Measurements from ENCODE around the gene CPE.

Gene CPE

GRCh38 chr4:165508372-165509120 lies 129.7 kb downstream of the CPE start:
- no peak for DNase-seq (ENCODE audit: low spot score)

DNA sequence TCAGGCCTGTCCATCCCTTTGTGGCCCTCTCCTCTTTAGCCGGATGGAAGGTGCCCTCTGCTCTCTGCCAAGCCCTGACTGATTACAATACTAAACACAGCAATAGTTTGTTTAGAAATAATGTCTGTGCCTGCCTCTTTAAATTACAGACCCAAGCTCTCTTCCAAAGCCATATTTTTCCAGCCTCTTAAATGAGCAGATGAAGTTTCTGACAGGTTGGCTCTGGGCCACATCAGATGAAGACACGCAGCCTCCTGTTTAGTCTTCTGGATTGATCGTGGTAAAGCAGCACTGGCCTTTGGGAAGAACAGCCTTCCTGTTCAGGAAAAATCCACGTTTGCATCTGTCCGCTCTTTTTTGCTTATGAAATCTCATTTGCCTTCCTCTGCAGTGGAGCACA lies 133.6 kb downstream of the CPE start:
- no peak for DNase-seq (ENCODE audit: low spot score)

GRCh38 chr4:165514739-165515138 lies 135.9 kb downstream of the CPE start:
- no peak for DNase-seq (ENCODE audit: low spot score)

- DNase-seq (ENCODE audit: low spot score), result no peak
Measured at GRCh38 chr4:165515201-165515600, 136.4 kb downstream of the CPE start.

DNA sequence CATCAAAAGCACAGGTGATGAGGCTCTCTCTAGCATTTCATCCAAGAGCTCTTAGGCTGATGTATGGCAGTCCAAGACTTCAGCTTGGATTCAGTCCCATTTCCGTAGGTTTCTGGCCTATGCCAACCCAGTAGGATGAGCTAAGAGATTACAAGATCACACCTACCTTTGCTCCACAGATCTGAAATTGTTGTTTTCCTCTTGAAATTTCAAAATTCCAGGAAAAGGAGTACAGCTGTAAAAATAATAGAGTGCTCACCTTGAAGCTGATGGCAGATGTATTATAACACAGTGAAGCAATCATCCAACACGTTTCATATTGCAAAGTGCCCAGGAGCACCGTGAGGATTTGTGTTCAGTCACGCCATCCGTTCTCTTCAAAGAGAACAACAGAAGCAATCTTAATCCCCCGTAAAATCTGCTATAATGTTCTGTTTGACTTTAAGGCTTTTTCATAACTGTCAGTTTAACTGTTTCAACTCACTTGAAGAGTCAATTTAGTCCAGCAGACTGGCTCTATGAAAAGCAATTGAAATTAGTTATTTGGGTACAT lies 137.5 kb downstream of the CPE start:
- DNase-seq (ENCODE audit: low spot score), result no peak

DNA sequence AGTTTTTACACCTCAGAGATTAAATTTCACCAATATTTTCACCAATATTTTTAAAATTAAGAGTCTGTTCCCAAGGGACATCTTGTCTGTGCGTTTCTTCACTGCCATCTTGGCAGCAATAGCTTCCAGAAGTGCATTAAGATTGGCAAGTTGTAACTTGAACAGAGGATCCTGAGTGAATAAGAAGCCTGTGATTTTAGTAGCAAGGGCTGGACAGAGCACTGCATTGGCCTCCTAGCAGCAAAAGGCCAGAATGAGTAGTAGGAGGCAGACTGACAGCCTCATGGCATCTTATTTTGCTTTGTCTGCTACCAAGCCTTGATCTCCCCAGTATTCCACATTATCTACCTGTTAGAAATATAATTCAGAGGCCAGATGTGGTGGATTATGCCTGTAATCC lies 138.4 kb downstream of the CPE start:
- no peak for DNase-seq (ENCODE audit: low spot score)

DNA sequence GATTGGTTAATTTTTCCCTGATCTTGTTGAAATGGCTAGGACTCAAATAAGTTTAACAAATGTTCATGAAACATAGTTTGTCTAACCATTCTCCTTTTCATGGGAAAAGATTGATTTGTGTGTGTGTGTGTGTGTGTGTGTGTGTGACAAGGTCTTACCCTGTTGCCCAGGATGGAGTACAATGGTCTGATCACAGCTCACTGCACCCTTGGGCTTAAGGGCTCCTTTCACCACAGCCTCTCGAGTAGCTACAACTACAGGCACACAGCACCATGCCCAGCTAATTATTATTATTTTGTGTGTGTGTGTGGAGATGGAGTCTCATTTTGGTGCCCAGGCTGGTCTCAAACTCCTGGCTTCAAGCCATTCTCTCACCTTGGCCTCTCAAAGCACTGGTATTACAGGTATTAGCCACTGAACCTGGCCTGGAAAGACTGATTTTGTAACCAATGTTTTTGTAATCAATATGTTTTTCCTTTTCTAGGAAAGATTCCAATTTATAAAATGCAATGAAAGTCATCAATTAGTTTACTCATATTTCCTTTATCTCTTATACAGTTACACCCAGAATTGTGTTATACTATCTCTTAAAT lies 139.3 kb downstream of the CPE start:
- DNase-seq (ENCODE audit: low spot score), result no peak

DNA sequence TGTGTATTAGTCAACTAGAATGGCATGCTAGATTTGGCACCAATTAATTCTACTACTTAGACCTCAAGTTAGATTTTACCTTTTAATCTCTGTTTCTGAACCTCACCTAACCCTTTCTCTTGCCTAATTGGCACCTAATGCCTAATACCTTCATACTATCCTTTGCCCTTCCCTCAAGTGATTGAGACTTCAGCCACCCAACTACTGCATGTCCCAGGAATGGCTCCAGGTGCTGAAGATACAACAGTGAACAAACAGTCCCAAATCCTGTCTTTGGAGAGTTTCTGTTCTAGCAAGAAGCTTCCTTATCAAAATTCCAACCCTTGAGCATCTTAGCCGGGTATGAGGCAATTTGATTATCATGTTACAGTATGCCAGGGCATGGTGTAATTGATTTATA lies 139.9 kb downstream of the CPE start:
- DNase-seq (ENCODE audit: low spot score), result no peak

GRCh38 chr4:165519591-165519990 lies 140.8 kb downstream of the CPE start:
- DNase-seq (ENCODE audit: low spot score), result no peak

DNA sequence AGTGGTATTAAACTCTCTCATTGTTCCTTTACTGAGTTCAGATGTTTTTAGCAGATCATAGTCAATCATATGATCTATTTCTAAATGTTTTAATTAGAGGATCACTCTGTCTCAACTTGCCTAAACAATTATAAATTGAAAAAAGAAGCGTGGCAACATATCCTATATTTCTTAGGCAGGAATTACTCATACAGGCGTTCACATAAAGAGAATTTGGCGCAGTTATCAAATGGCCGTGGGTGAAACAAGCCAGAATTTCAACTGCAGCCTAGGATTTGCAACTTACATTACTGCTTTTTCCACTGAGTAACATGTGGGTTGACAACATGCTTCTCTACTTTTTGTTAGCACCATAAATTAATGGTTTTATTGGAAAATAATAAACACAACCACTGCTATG lies 141.3 kb downstream of the CPE start:
- no peak for DNase-seq (ENCODE audit: low spot score)

- DNase-seq (ENCODE audit: low spot score), result no peak
Measured at GRCh38 chr4:165522050-165522449, 143.2 kb downstream of the CPE start.

DNA sequence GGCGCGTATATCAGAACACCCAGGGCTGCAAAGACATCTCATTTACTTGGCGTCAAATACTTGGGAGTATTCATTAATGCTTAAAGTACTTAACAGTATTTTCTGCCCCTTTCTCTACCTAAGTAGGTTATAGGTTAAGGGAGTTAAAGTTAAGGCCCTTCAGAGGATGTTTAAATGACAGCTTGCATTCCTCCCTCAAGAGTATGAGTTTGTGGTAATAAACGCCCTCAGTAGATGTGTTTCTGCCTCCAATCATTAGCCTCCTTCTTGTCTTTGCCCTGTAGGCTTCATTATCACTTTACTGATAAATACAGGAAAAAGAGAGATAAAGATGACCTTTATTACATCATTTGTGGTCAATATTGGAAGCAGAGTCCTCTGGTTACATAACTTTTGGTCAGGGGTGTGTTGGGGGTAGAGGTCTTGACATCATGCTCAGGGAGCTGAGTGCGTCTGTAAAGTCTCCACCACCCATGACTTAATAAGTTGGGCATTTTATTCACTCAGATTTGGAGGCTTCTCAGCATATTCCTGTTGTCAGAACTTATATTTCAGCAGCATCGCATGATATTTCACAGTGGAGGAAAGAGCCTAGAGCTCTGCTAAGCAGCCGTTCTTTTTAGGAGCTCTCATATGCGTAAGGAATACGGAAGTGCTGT lies 145.9 kb downstream of the CPE start:
- DNase-seq (ENCODE audit: low spot score), result no peak

- DNase-seq (ENCODE audit: low spot score), result no peak
Measured at GRCh38 chr4:165532976-165533375, 154.2 kb downstream of the CPE start.

DNA sequence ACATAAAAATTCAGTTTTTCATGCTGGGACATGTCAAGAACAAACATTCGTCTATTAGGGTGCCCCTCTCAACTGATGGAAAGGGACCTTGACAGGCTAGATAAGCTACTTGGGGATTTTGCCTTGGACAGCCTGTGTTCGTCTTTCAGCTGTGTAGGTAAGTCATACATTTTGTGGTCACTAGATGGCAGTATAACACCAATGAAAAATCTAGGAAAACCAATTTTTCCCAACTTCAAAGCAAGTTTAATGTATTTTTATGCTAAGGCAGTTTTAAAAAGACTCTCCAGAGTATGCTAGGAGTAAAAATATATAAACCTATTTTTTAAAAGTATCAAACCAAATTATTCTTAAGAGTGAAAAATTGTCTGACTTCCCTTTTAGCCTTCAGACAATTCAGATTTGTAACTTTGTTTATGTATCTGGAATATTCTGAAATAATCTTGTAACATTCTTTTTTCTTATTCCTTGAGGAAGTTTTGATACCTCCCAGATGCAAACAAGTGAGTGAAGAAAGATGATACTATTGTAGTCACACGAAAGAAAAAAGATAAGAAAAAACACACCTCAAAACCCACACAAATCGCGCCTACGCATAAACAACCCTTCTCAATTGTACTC lies 158.3 kb downstream of the CPE start:
- peak; percentile 29 for DNase-seq (ENCODE audit: low spot score)

GRCh38 chr4:165539801-165540200 lies 161.0 kb downstream of the CPE start:
- DNase-seq (ENCODE audit: low spot score), result no peak

DNA sequence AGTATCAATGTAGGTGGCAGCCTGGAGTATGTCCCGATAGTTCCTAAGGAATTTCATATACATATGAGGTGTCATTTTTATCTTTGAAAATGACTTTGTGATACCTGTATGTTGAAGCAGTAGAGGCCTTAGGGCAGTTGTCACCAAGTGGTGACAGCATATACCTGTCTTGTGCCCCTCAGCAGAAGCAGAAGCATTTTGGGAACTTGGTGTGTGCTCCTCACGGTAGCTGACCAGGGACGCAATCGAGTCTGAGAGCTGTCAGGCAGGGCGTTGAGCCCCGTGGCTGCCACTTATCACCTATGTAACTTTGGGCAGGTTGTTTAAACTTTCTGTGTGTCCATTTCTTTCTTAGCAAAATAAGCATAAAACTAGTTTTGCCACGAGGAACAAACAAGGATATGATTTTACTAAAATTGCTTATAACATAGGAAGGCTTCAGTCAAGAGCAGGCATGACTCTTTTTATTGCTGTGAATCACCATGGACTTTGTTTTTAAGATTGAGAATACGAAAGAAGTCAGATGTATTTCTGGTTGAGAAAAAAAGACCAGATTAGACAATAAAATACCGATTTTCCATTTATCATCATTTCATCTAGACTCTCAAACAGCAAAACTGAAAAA lies 161.5 kb downstream of the CPE start:
- DNase-seq (ENCODE audit: low spot score), result no peak

- no peak for DNase-seq (ENCODE audit: low spot score)
Measured at GRCh38 chr4:165541851-165542459, 163.1 kb downstream of the CPE start.

- DNase-seq (ENCODE audit: low spot score), result no peak
Measured at GRCh38 chr4:165542476-165542875, 163.7 kb downstream of the CPE start.
